OCI-LY1 (cell line): ENCODE measurements around the gene XRCC2.

Experiments
- CTCF ChIP-seq: fragments of 200-600 bp; sonication (generic), shearing (Covaris generic); IDR thresholded peaks from 2 replicates; pipeline ENCODE4 v1.5.1; 2017; ENCODE audit warnings: mild to moderate bottlenecking, antibody characterized with exemption, low read length, moderate library complexity, mixed read lengths
- EZH2 ChIP-seq: fragments of 200-600 bp; sonication (generic), shearing (Covaris generic); IDR thresholded peaks from 2 replicates; pipeline ENCODE4 v1.8.0; 2017; ENCODE audit warnings: borderline replicate concordance, mixed run types, mild to moderate bottlenecking, antibody characterized with exemption, low read length, moderate library complexity, mixed read lengths

GRCh38 chr7:152601305-152601798 lies 74.6 kb downstream of the XRCC2 start:
- TF ChIP-seq EZH2 (no peak), CTCF (no peak)
